Stimulated activated CD4-positive, alpha-beta T cell treated with anti-CD3 and anti-CD28 coated beads, Interleukin-15, amount 100 ng/mL, for 1 hour (primary cell): ENCODE measurements around the gene SLC39A11.
"Not testable (repeated sequence)": the region's sequence is repeated elsewhere in the genome, so short reads cannot be mapped to it uniquely, and the experiment has no call there.

Experiments
- DNase-seq, 2 donors: peaks; one replicate each; pipeline ENCODE4 v3.0.0-alpha.2; 2020; ENCODE audit warnings: low read depth in 1 of 2, low spot score in 1 of 2

The SLC39A11 gene

GRCh38 chr17:73013301-73013700 lies 79.2 kb downstream of the SLC39A11 start:
- DNase-seq = no peak

GRCh38 chr17:73011016-73011486 lies 81.4 kb downstream of the SLC39A11 start:
- no peak for DNase-seq

DNA sequence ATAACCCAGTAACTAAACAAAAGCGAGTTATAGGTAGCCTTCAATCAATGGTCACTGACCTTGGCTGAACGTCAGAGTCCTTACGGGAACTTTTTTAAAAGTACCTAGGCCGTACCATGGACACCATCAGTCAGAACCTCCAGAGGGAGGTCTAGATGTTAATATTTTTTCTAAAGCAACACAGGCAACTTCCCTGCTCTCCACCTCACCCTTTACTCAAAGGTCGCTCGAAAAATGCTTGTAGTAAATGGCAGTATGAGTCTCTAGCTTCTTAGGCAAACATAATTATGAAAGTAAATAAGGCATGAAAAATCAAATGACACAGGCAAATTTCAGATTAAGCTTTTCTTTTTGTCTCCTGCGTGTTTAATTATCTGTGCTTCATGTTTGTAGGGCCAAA lies 82.1 kb downstream of the SLC39A11 start:
- DNase-seq = no peak

- no peak for DNase-seq
These were observed 85.1 kb downstream of the SLC39A11 start for GRCh38 chr17:73007407-73007806.

GRCh38 chr17:73005360-73005759 lies 87.1 kb downstream of the SLC39A11 start:
- no peak for DNase-seq

GRCh38 chr17:73003487-73003886 lies 89.0 kb downstream of the SLC39A11 start:
- DNase-seq = no peak

- DNase-seq = no peak
These were observed 91.7 kb downstream of the SLC39A11 start for GRCh38 chr17:73000832-73001231.

GRCh38 chr17:72999474-72999873 lies 93.0 kb downstream of the SLC39A11 start:
- not testable (repeated sequence) for DNase-seq

DNA sequence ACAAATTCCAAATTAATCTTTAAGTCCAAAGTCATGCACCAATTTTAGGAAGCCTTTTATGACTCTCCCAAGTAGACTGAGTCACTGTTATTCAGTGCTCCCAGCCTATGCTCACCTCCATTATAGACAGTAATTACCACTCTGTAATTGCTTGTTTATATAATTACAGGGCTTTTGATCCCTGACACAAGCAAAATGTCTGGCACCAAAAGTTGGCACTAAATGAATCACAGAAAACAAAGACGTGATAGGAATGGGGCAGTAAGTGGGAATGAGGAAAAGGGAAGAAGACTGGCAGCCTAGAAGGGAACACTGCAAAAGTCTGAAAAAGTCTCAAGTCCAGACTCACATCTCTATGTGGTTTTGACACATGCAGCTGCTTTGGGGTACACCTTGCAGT lies 94.1 kb downstream of the SLC39A11 start:
- no peak for DNase-seq

DNA sequence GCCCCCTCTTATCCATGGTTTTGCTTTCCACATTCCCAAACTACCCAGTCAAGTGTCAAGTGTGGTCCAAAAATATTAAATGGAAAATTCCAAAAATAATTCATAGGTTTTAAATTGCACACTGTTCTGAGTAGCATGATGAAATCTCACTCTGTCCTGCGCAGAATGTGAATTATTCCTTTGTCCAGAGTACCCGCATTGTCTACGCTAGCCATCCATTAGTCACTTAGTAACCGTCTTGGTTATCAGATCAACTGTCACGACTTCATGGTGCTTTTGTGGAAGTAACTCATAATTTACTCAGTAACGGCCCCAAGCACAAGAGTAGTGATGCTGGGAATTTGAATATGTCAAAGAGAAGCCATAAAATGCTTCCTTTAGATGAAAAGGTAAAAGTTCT lies 94.9 kb downstream of the SLC39A11 start:
- no peak for DNase-seq

DNA sequence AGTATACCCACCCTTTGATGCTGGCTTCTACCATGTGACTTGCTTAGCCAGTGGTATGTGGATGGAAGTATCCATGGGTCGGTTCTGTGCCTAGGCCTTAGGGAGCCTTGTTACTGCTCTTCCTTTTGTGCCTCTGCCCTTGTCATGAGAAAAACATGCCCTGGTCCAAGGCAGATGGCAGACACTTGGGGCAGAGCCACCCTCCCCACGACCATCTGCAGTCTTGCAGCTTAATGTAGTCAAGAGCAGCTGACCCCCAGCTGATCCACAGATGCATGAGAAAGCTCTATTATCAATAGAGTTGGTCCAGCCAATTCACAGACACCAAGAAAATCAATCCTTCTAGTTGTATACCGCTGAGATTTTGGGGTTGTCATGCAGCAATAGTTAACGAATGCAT lies 95.7 kb downstream of the SLC39A11 start:
- no peak for DNase-seq

- DNase-seq = no peak
These were observed 97.4 kb downstream of the SLC39A11 start for GRCh38 chr17:72995008-72995656.

GRCh38 chr17:72992783-72993467 lies 99.6 kb downstream of the SLC39A11 start:
- DNase-seq = not testable (repeated sequence)

DNA sequence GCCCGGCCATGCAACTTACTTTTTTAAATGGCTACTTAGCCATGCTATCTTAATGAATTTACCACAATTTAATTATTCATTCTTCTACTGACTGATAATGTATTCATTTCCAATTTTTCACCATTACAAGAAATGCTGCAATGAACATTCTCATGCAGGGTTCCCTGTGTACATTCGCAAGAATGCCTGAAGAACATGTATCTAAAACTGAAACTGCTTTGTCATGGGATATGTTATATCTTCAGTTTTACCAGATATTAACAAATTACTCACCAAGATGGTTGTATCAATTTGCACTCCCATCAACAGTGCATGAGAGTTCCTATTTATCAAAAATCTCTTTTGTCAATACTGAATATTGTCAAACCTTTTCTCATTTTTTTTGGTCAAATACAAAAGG lies 100.8 kb downstream of the SLC39A11 start:
- no peak for DNase-seq

DNA sequence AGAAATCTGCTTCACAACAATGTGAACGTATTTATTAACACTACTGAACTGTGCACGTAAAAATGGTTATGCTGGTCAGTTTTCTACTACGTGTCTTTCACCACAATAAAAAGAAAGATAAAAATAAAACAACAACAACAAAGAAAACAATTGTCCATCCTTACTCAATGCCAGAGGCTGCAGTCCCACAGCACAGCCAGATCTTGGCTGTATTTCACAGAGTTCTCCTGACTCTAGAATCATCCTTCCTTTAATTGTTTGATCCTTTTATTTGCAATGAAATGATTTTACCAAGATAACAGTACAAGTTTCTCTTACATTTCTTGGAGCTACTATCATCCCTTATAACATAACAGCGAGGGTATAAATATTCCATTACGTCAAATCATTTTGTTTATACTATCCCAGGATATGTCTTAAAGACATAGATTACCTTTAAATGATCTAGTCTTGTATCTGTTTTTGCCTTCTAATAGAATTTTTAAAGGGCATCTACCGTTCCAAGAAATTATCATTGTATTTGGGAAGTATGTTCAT lies 103.3 kb downstream of the SLC39A11 start:
- no peak for DNase-seq

DNA sequence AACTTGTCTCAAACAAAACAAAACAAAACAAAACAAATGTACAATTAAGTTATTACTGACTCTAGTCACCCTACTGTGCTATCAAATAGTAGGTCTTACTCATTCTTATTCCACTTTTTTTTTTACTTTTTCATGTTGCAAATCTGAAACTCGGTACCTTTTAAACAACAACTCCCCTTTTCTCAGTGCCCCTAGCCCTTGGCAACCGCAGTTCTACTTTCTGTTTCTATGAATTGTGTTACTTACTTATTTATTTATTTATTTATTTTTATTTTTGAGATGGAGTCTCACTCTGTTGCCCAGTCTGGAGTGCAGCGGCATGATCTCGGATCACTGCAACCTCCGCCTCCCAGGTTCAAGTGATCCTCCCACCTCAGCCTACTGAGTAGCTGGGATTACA lies 104.0 kb downstream of the SLC39A11 start:
- DNase-seq = no peak

DNA sequence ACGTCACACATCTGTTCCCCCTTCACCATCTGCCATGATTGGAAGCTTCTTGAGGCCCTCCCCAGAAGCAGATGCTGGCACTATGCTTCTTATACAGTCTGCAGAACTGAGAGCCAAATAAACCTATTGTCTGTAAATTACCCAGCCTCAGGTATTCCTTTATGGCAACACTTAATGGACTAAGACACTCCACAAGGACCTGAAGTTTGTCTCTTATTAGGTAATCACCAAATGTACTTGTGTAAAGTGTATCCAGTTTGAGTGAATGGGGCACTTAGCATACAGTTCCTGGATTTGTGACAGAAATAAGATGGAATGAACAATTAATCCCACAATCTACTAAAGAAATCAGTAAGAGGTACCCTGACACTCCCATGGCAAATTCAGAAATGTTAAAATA lies 105.3 kb downstream of the SLC39A11 start:
- no peak for DNase-seq

GRCh38 chr17:72985882-72986720 lies 106.4 kb downstream of the SLC39A11 start:
- DNase-seq = no peak

GRCh38 chr17:72984926-72985325 lies 107.6 kb downstream of the SLC39A11 start:
- no peak for DNase-seq

GRCh38 chr17:72984145-72984925 lies 108.2 kb downstream of the SLC39A11 start:
- DNase-seq = no peak

DNA sequence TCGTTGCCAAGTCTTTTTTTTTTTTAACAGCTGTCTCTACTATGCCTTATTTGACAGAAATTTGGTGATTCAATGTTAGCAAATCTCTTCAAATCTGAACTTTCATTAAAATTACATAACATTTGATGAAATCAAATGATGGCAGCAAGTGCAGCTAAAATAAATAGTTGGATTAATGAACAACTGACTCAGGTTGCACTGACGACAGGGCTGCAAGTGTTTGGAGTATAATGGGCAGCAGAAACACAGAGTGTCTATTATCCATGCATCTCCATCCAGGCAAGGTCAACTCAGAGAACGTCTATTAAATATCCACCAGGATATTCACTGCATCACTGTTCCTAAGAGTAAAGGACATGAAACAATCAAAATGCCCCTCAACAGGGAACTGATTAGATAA lies 109.8 kb downstream of the SLC39A11 start:
- no peak for DNase-seq
